ENCODE results near the gene COX4I1.

COX4I1 gene

DNA sequence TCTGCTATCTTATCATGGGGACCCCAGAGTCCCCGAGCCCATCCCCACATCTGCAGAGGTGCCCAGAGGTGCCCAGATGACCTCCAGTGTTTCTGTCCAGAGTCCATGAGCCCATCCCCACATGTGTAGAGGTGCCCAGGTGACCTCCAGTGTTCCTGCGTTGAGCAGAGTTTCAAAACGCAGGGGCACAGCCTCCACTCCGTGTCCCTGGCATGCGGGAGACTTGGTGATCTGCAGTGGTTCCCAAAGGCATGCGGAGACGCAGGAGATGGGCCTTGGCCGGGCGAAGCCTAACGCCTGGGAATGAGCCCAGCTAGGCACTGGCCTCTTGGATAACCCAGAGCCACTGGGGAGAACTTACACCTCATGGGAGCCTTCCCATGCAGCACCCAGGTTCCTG is 41.3 kb downstream of the COX4I1 start:
- no peak for DNase-seq (ENCODE audit: low read depth in 2 of 2)

DNA sequence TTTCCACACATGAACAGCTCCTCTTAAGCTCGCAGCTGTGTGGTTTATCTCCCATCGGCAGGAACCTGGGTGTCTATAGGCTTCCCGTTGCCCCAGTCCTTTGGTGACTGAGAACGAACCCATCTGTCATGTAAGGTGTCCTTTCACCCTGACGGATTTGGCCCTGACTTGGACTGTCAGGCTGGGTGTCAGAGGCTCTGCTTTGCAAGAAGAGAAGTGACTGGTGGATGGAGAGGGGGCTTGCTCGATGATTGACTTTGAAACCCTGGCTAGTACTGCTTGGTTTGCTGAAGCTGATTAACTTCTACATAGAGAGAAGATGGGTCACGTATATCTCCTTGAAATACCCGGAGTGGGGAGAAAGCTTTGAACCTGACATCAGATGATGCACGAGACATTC is 42.9 kb downstream of the COX4I1 start:
- DNase-seq (ENCODE audit: low read depth in 2 of 2), result no peak

DNA sequence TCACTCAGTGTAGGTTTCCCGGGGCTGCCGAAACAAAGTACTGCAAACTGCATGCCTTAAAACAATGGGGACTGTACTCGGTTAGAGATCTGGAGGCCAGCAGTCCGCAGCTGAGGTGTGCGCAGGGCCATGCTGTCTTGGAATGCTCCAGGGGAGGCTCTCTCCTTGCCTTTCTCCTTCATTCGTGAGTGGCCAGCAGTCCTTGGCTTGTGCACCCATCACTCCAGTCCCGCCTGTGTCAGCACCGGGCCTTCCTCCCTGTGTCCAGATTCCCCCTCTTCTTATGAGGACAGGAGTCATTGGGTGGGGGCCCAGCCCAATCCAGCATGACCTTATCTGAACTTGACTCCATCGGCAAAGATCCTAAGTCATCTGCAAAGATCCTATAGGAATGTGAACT is 43.4 kb downstream of the COX4I1 start:
- no peak for DNase-seq (ENCODE audit: low read depth in 2 of 2)

DNA sequence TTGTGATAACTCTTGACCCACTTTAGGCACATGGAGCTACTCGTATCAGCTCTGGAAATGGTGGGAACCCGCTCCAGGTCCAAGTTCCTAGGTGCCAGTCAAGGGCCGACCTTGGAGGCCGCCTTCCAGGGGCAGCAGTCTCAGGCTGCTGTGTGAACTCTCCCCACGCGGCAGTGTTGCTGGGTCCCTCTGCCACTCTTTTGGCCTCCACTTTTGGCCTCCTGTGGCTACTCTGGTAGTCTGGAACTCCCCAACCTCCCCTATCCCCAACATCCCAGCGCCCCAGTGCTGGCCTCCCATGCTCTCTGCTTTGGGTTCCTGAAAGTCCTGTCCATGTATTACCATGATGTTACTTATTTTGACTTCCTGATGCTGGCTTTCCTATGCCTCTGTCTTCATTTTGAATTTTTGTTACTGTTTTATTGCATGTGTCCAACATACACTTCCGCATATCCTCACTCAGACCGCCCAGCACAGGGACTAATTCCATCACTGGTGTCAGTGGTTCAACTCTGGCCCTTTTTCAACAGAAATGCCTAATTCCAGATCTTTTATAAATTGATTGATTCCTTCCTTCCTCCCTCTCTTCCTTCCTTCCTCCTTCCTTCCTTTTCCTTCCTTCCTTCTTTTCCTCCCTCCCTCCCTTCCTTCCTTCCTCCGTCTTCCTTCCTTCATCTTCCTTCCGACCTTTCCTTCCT is 44.1 kb downstream of the COX4I1 start:
- no peak for DNase-seq (ENCODE audit: low read depth in 2 of 2)

DNA sequence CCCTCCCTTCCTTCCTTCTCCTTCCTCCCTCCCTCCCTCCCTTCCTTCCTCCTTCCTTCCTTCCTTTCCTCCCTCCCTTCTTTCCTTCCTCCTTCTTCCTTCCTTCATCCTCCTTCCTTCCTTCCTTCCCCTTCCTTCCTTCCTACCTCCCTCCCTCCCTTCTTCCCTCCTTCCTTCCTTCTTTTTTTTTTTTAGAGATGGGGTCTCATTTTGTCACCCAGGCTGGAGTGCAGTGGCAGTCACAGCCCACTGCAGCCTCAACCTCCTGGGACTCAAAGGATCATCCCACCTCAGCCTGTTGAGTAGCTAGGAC is 44.6 kb downstream of the COX4I1 start:
- DNase-seq (ENCODE audit: low read depth in 2 of 2), result no peak

DNA sequence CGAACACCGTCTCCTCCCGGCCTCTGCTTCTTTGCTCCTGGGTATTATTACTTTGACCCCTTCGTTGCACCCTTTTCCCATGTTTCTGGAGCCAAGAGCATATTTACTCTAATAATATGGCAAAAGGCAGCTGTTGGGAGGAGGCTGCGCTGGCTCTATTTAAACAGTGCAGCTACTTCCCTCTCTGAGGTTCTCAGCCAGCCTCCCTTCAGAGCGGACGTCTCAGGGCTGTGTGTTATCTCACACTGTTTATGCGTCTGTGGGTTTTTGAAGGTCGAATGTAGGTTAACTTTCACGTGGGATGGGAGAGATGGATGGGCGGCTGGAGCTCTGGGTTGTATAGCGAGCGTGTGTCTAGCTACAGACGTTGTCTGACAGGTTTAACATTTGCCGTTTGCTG is 45.3 kb downstream of the COX4I1 start:
- DNase-seq (ENCODE audit: low read depth in 2 of 2), result no peak

DNA sequence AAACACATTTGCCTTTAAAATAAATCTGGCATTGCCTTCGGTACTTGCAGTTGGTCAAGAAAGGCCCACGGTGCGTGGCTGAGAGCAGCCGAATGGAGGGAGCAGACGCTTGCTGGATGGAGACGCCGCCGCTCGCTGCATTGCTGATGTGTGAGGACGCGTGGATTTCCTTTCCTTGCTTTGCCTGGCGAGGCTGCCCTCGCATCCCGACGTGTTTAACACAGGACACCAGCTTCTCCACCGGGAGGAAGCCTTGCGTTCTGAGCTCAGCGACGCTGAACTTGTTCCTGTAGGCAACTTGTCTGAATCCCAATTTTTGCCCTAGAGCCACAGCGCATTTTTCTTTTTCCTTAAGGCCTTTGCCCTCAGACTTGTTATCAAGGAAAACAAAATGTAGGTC is 45.8 kb downstream of the COX4I1 start:
- no peak for DNase-seq (ENCODE audit: low read depth in 2 of 2)

DNA sequence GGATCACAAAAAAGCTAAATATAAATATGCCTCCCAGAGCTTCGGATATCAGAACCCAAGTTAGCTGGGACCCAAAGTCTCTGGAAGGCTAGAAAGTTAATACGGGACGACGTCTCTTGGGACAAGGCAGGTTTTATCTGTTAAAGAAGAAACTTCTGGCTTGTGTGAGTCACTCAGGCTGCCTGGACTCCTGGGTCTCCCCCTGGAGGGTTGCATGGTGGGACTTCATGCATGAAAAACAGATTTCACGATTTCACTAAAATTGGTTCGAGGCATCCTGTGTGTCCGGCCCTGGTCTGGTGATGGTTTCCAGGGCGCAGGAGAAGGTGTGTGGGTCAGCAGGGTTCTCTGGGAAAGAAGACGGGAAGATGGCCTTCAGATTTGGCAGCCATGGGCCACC is 47.0 kb downstream of the COX4I1 start:
- no peak for DNase-seq (ENCODE audit: low read depth in 2 of 2)

DNA sequence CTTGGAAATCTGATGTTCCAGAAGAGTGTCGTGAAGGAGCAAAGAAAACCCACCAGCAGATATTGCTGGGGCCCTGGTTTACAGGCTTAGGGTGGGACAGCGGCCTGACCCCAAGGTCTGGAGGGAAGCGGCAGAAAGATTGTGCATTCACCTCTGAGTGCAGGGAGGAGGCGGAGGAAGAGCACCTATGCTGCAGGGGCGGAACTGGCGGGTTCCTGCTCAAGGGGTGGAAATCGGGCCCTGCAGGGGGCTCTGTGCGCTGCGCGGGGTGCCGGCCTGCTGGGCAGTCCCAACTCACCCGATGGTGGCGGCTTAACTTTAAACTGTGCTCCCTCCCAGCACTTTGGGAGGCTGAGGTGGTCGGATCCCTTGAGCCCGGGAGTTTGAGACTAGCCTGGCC is 47.5 kb downstream of the COX4I1 start:
- no peak for DNase-seq (ENCODE audit: low read depth in 2 of 2)

DNA sequence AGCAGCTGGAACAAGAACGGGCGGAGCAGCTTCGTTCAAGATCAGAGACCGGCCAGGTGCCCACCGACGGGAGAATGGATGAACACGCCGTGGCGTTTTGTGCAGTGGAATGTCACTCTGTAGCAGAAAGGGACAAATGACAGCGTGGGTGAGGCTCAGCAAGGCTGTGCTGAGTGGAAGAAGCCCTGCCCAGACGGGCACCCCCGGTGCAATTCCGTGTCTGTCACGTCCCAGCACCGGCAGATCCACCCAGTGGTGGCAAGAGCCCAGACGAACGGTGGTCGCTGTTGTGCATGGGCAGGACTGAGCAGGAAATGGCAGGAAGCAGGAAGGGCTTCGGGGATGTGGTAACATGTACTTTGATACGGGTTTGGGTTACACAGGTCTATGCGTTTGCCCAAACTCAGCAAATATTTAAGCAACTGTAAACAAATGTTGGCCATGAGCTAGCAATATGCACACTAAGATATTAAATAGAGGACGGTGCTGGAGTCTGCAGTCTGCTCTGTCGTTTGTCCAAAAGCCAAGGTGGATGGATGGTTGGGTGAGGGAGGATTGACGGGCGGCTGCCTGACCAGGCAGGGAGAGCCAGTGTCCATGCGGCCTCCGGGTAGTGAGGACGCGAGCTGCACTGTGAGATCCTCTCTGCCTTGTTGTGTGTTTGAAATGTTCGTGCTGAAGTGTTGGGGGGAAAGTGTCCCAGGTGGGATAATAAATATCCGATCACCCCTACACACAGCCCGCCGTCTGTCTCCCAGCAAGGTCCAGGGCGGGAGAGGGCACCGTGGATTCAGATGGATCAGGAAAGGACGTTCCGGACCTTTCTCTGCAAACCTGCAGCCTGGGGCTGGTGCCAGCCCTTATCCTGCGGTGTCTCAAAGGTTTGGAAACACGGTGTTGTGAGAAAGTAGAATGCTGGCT is 48.4 kb downstream of the COX4I1 start:
- DNase-seq (ENCODE audit: low read depth in 2 of 2), result no peak

DNA sequence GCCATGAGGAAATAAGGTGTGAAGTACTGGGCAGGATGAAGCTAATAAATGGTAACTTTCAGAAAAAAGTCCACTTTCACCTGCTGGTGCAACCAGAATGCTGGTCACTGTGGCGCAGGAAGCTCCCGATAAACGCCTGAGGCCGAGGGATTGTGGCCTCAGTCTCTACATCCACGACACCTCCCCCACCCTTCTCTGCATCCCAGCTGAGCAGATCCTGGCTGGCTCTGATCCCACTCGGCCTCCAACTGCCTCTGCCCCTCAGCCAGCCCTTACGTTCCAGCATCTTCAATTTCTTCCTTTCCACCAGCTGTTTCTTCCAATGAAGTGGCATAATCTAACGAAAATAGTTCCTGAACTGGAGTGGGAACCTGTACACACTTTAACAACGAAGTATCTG is 49.5 kb downstream of the COX4I1 start:
- no peak for DNase-seq (ENCODE audit: low read depth in 2 of 2)

DNA sequence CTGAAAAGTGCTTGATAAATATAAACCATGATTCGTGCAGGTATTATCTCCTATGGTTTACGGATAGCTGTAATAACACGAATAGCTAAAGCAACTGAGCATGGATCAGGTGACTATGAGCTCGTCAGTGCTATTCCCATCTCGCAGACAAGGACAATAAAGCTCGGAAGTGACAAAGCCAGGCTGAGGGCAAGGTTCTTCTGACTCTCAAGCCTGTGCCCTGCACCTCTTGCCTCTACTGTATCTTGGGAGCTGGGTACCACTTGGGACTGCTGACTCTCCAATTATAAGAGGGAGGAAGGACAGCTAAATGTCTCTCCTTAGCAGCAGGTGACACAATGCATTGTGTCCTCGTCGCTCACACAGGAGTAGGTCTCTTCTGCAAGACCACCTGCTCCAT is 49.9 kb downstream of the COX4I1 start:
- no peak for DNase-seq (ENCODE audit: low read depth in 2 of 2)

DNA sequence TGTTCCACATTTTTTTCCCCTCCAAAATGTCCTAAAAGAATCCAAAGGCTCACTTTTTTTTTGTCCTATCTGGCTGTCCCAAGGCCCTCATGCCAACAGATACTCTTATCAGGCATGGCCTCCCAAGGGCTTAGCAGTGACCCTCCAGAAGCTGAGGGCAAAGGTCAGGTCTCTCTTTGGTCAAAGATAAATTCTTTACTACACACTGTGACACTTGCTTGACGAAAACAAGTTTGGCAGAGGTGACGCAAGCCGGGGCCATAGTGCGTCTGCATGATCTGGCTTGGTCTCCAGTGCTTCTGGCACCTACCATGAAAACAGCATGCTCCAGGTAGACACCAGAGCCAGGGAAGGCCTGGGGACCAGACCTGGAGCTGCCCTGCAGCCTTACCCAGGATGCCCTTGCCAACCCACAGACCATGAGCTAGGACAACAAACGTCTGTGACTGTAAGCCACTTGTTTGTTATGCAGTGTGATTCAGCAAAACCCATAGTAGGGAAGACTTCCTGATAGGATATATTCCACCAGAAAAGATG is 50.9 kb downstream of the COX4I1 start:
- no peak for DNase-seq (ENCODE audit: low read depth in 2 of 2)

DNA sequence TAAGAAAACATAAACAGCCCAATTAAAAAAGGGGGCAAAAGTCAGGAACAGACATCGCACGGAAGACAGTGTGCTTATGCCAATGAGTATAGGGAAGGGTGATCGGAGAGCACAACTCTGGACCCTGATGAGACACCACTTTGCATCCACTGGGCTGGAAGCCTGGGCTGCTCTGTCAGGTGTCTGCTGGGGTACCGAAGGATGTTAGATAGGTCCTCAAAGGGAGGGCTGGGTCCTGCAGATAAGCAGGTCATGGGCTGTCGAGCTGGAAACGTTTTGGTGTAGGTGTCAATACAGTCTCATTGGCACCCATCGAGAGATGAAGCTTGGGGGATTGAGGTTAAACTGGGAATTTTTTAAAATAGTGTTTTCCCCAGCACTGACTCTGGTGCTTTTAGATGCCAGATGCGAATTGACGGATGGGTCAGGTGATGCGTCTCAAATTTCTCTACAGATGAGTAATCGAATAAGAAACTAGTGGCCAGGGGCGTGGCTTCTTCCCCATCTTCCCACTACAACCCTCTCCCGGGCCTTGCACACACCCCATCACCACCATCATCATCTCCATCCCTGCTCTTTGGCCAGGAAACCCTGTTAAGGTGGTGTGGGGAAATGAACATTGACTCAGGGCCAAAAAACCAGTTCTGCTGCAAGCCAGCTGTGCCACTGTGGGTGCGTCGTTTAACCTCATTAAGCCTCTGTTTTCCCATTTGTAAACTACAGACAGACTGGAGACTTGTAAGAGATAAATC is 51.7 kb downstream of the COX4I1 start:
- no peak for DNase-seq (ENCODE audit: low read depth in 2 of 2)

DNA sequence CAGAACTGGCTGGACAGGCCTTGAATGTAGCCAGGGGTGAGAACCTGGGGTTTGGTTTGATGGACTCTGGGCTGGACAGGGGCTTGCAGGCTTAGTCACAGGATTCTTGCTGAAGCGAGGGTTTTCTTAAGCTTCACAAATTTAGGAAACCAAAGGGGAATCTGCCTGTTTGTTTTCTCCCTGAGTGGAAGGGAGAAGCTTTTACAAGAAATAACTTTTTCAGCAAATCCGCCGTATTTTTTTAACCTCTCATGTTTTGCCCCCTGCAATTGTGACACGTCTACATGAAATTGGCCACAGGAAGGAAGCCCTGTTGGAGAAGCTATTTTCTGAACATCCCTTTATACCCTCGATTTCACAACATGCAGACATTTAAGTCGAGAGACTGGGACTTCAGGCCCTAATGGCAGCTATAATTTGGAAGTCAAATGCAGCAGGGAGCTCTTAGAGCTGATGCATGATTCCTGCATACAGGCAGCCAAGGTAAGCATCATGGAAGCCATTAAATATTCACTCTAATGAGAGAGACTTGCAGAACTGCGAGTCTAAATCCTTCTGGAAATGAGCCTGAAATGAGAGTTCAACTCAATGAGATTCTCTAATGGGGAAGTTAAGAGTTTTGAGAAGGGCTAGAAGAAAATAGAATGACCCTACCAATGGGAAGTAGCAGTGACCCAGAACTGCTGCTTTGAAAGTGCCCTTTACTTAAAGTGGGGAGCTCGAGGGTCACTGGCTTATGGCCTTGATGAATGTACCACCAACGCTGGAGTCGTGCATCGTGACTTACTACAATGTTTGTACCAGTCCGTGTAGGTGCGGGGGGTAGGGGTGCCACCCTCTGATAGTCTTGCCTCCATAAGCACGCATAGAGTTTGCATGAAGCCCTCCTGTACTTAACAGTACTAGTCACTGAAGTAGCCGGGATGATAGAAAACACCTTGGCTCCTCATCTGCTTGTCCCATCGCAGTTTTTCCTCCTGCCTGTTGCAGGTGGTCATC is 54.4 kb downstream of the COX4I1 start:
- DNase-seq (ENCODE audit: low read depth in 2 of 2), result no peak

DNA sequence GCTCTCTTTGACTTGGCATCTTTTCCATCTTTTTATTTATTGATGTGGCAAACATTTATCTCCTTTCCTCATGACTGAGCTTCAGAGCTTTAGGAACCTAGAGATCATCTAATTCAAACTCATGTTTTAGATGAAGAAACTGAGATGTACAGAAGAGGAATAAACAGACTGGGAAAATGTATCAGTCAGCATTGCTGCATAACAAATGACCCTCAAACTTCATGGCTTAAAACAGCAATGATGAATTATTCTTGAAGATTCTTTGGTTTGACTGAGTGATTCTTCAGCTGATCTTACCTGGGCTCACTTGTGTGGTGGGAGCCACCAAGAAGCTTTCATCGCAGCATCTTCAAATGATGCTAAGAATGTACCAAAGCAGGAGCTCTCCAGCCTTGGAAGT is 55.4 kb downstream of the COX4I1 start:
- DNase-seq (ENCODE audit: low read depth in 2 of 2), result no peak

DNA sequence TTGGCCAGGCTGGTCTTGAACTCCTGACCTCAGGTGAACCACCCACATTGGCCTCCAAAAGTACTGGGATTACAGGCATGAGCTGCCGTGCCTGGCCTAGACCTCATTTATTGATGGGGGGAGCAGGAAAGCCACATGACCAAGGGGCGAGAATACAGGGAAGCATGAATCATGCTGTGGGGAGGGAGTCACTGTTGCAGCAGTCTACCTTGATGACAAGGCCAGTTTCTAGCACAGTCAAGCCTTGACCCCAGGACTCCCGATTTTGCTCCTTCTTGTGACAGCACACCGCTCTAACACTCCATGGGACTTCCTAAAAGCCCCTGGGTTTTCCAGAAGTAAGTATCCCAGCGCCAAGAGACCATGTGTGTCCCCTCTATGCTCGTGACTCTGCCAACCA is 56.6 kb downstream of the COX4I1 start:
- DNase-seq (ENCODE audit: low read depth in 2 of 2), result no peak

DNA sequence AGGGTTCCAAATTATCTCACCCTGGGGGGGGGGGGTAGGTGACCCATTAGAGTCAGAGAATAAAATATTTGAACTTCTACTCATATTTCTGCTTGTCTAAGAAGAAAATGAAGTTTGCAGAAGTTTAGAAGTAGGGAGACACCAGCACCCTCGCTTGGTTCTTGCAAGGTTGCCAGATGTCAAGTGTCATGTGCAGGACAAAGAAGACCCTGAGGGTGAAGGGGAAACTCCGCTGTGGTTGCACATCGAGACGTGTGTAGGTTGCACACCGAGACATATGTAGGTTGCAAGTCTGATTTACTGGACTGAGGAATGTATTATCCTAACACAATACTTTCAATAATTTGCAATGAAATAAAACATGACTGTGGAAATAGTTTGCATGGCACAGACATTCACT is 57.1 kb downstream of the COX4I1 start:
- no peak for DNase-seq (ENCODE audit: low read depth in 2 of 2)
